H1 (cell line): ENCODE data around the gene TMEM203. TPM values are rescaled to one million over a fixed set of nuclear protein-coding genes. Genes with fewer than 3 reads are reported as not detected.

ENCODE experiments used
- CTCF ChIA-PET: fragments of 300-600 bp; sonication (Branson Sonifier 250); formaldehyde crosslinking; loops from one replicate; lab custom pipeline; 2021; ENCODE audit not compliant: partially characterized antibody; lab: Charles Lee
- POLR2A ChIA-PET: fragments of 300-600 bp; sonication (Branson Sonifier 250); formaldehyde crosslinking; loops from one replicate; lab custom pipeline; 2021; ENCODE audit warnings: inconsistent platforms; ENCODE audit not compliant: partially characterized antibody; lab: Charles Lee
- DNase-seq, 2 experiments: peaks; one replicate each; pipeline versions ENCODE4 v3.0.0 to v3.0.0-alpha.2; 2010 to 2022; ENCODE audit warnings: low spot score in 2 of 2, low read depth in 1 of 2, mixed read lengths in 1 of 2
- FAIRE-seq: peaks from 2 replicates; lab custom pipeline; 2011; peaks lifted over from hg19 to GRCh38; lab: Jason Lieb, UNC
- H2AFZ ChIP-seq: 2 replicates; pipeline ENCODE4 v1.8.1; 2012; ENCODE audit warnings: low read length, inconsistent platforms
- H2AK5ac ChIP-seq: 2 replicates; pipeline ENCODE4 v1.6.1; 2013; ENCODE audit warnings: low read depth, low read length
- H2BK120ac ChIP-seq: replicated peaks from 2 replicates; pipeline ENCODE3; 2013; ENCODE audit warnings: low read depth, low read length, inconsistent platforms
- H2BK12ac ChIP-seq: 2 replicates; pipeline ENCODE4 v1.6.1; 2013; ENCODE audit warnings: low read depth, low read length
- H2BK15ac ChIP-seq: 2 replicates; pipeline ENCODE4 v1.6.1; 2013; ENCODE audit warnings: low read length
- H2BK20ac ChIP-seq: 2 replicates; pipeline ENCODE4 v1.6.1; 2013; ENCODE audit warnings: low read length
- H2BK5ac ChIP-seq: 2 replicates; pipeline ENCODE4 v1.6.1; 2013; ENCODE audit warnings: low read depth, low read length
- H3K14ac ChIP-seq: 2 replicates; pipeline ENCODE4 v1.6.1; 2013; ENCODE audit warnings: inconsistent platforms; ENCODE audit not compliant: insufficient read length
- H3K18ac ChIP-seq: 2 replicates; pipeline ENCODE4 v1.6.1; 2013; ENCODE audit warnings: low read length; ENCODE audit errors: extremely low read depth
- H3K23ac ChIP-seq: 2 replicates; pipeline ENCODE4 v1.6.1; 2013; ENCODE audit warnings: inconsistent platforms; ENCODE audit not compliant: insufficient read length
- H3K23me2 ChIP-seq: 2 replicates; pipeline ENCODE4 v1.6.1; 2013; ENCODE audit warnings: low read depth, low read length
- H3K27ac ChIP-seq: 2 replicates; pipeline ENCODE4 v1.6.1; 2011; ENCODE audit warnings: low read depth, low read length, inconsistent platforms
- H3K27me3 ChIP-seq, 4 experiments: replicated peaks in 1 of 4; 1 replicate in 1 of 4; 2 replicates in 3 of 4; pipeline versions ENCODE4 v1.6.1 to v1.8.1; 2011 to 2013; ENCODE audit warnings: low read length in 3 of 4, mild to moderate bottlenecking in 3 of 4, inconsistent platforms in 2 of 4, mixed read lengths in 2 of 4, moderate library complexity in 1 of 4; ENCODE audit not compliant: control insufficient read depth in 3 of 4, insufficient read depth in 3 of 4; ENCODE audit errors: extremely low read depth in 1 of 4
- H3K36me3 ChIP-seq, 4 experiments: 2 replicates each; pipeline versions ENCODE4 v1.6.1 to v1.8.1; 2011 to 2013; ENCODE audit warnings: mild to moderate bottlenecking in 4 of 4, low read length in 3 of 4, moderate library complexity in 2 of 4, control low read depth in 1 of 4, inconsistent platforms in 1 of 4; ENCODE audit not compliant: insufficient read depth in 4 of 4, control insufficient read depth in 2 of 4
- H3K4ac ChIP-seq: replicated peaks from 2 replicates; pipeline ENCODE3; 2013; ENCODE audit warnings: low read length, low read depth, mixed read lengths, inconsistent platforms; ENCODE audit not compliant: insufficient read length
- H3K4me1 ChIP-seq, 4 experiments: replicated peaks in 1 of 4; 1 replicate in 1 of 4; 2 replicates in 3 of 4; pipeline versions ENCODE4 v1.6.1 to v1.8.1; 2011 to 2013; ENCODE audit warnings: low read length in 3 of 4, inconsistent platforms in 2 of 4, mixed read lengths in 1 of 4; ENCODE audit not compliant: insufficient read depth in 4 of 4, control insufficient read depth in 3 of 4
- H3K4me2 ChIP-seq, 2 experiments: 2 replicates each; pipeline versions ENCODE4 v1.6.1 to v1.8.1; 2011 to 2013; ENCODE audit warnings: low read depth in 2 of 2, low read length in 2 of 2, control low read depth in 1 of 2, inconsistent platforms in 1 of 2, mild to moderate bottlenecking in 1 of 2; ENCODE audit not compliant: insufficient read depth in 1 of 2
- H3K4me3 ChIP-seq, 4 experiments: fragments of 200-600, 300-600 bp in 1 of 4; sonication (generic), shearing (Covaris generic), sonication (Bioruptor Twin) in 1 of 4; 2 replicates each; pipeline versions ENCODE4 v1.5.1 to v1.8.1; 2011 to 2016; ENCODE audit warnings: low read length in 4 of 4, low read depth in 3 of 4, control low read depth in 2 of 4, inconsistent platforms in 2 of 4, mild to moderate bottlenecking in 2 of 4, mixed read lengths in 1 of 4, moderate library complexity in 1 of 4; ENCODE audit not compliant: insufficient read depth in 2 of 4; ENCODE audit errors: extremely low read depth in 1 of 4
- H3K56ac ChIP-seq: replicated peaks from 2 replicates; pipeline ENCODE3; 2013; ENCODE audit warnings: low read depth, mild to moderate bottlenecking, mixed read lengths, low read length, inconsistent platforms; ENCODE audit not compliant: insufficient read length
- H3K79me1 ChIP-seq: 2 replicates; pipeline ENCODE4 v1.6.1; 2013; ENCODE audit warnings: low read depth, low read length, control low read depth
- H3K79me2 ChIP-seq, 2 experiments: 2 replicates each; pipeline versions ENCODE4 v1.6.1 to v1.8.1; 2012 to 2013; ENCODE audit warnings: low read length in 2 of 2, mild to moderate bottlenecking in 2 of 2, inconsistent platforms in 1 of 2; ENCODE audit not compliant: insufficient read depth in 2 of 2, control insufficient read depth in 1 of 2
- H3K9ac ChIP-seq, 4 experiments: replicated peaks in 1 of 4; 1 replicate in 1 of 4; 2 replicates in 3 of 4; pipeline versions ENCODE4 v1.6.1 to v1.8.1; 2011 to 2013; ENCODE audit warnings: low read depth in 3 of 4, low read length in 3 of 4, control low read depth in 2 of 4, mild to moderate bottlenecking in 2 of 4, moderate library complexity in 2 of 4, inconsistent platforms in 1 of 4; ENCODE audit errors: extremely low read depth in 1 of 4
- H3K9me3 ChIP-seq, 2 experiments: 2 replicates each; pipeline versions ENCODE4 v1.6.1 to v1.8.1; 2012 to 2013; ENCODE audit warnings: mild to moderate bottlenecking in 2 of 2, moderate library complexity in 2 of 2, control low read depth in 1 of 2, inconsistent platforms in 1 of 2, low read depth in 1 of 2, low read length in 1 of 2, mixed read lengths in 1 of 2; ENCODE audit not compliant: insufficient read depth in 2 of 2
- H4K20me1 ChIP-seq, 2 experiments: replicated peaks in 1 of 2; 2 replicates each; pipeline versions ENCODE3 to v1.8.1; 2011 to 2013; ENCODE audit warnings: inconsistent platforms in 2 of 2, low read length in 2 of 2, mild to moderate bottlenecking in 1 of 2; ENCODE audit not compliant: insufficient read depth in 2 of 2, control insufficient read depth in 1 of 2
- H4K5ac ChIP-seq: 2 replicates; pipeline ENCODE4 v1.6.1; 2013; ENCODE audit warnings: low read length, low read depth, mixed read lengths, inconsistent platforms; ENCODE audit not compliant: insufficient read length
- H4K8ac ChIP-seq: 2 replicates; pipeline ENCODE4 v1.8.0; 2013; ENCODE audit warnings: mild to moderate bottlenecking, moderate library complexity, low read length, inconsistent platforms; ENCODE audit not compliant: insufficient read depth; ENCODE audit errors: extremely low read depth
- H4K91ac ChIP-seq: replicated peaks from 2 replicates; pipeline ENCODE3; 2013; ENCODE audit warnings: low read length, mixed read lengths, inconsistent platforms; ENCODE audit not compliant: insufficient read length
- CBX8 ChIP-seq: fragments of 300-800, 300-1000 bp; sonication (generic); IDR thresholded peaks from 2 replicates; pipeline ENCODE4 v1.7.1; 2016; ENCODE audit warnings: low read depth, low read length, borderline replicate concordance
- CEBPB ChIP-seq: IDR thresholded peaks from 2 replicates; pipeline ENCODE4 v1.6.1; 2012; ENCODE audit warnings: low read depth, low read length
- CREB1 ChIP-seq: IDR thresholded peaks from 2 replicates; pipeline ENCODE4 v1.6.1; 2012; ENCODE audit warnings: inconsistent platforms
- FOSL1 ChIP-seq: IDR thresholded peaks from 2 replicates; pipeline ENCODE4 v1.6.1; 2011; ENCODE audit warnings: mild to moderate bottlenecking, low read depth, low read length, moderate library complexity; ENCODE audit not compliant: insufficient read depth
- MAFK ChIP-seq: IDR thresholded peaks from 2 replicates; pipeline ENCODE4 v1.6.1; 2012; ENCODE audit warnings: low read depth, mild to moderate bottlenecking, improper control_type of control experiment, low read length
- NRF1 ChIP-seq: IDR thresholded peaks from 2 replicates; pipeline ENCODE4 v1.6.1; 2011; ENCODE audit warnings: mild to moderate bottlenecking, low read depth, low read length, improper control_type of control experiment
- POLR2AphosphoS5 ChIP-seq: IDR thresholded peaks from 2 replicates; pipeline ENCODE4 v1.6.1; 2011; ENCODE audit warnings: low read depth, low read length
- SP1 ChIP-seq: IDR thresholded peaks from 2 replicates; pipeline ENCODE4 v1.6.1; 2011; ENCODE audit warnings: low read depth, low read length
- TCF12 ChIP-seq: IDR thresholded peaks from 2 replicates; pipeline ENCODE4 v1.6.1; 2011; ENCODE audit warnings: low read depth, mild to moderate bottlenecking, low read length
- TEAD4 ChIP-seq: IDR thresholded peaks from 2 replicates; pipeline ENCODE4 v1.6.1; 2012; ENCODE audit warnings: low read depth, low read length, inconsistent platforms, mixed read lengths
- WGBS, 2 experiments: shearing (Covaris generic) in 1 of 2; methylation state at CpG; one replicate each; pipeline versions ENCODE4 v1.1.6 to v1.1.7; 2013 to 2015; ENCODE audit warnings: low lambda C conversion rate in 2 of 2, mixed read lengths in 2 of 2, inconsistent platforms in 1 of 2, low coverage in 1 of 2, missing lambda C conversion rate in 1 of 2; ENCODE audit not compliant: insufficient replicate concordance in 2 of 2, insufficient coverage in 1 of 2, insufficient read length in 1 of 2; ENCODE audit errors: extremely low coverage in 1 of 2, missing lambda C conversion rate in 1 of 2; 5-methylcytosine and 5-hydroxymethylcytosine counted together
- polyA plus RNA-seq, 7 experiments: library from polyadenylated mRNA; depleted of rRNA in 3 of 7; stranded (reverse) in 5 of 7; unstranded in 2 of 7; fragments of >200 nt in 5 of 7; fragments of 200-250 nt in 2 of 7; gene quantifications; 1 replicate in 5 of 7; 2 replicates in 1 of 7; 4 replicates in 1 of 7; pipeline versions ENCODE4 v1.2.1 to v1.2.3, GENCODE V29; 2011 to 2013; ENCODE audit warnings: missing spikeins in 2 of 7, mixed read lengths in 2 of 7
- total RNA-seq: library from RNA; stranded (reverse); fragmentation: NEBNext Ultra II Directional; extraction: Animal tissue kit (Norgen Biotek cat#: 25700); gene quantifications from 2 replicates; pipeline ENCODE4 v1.2.1, GENCODE V29; 2021
- TF ChIP-seq, protein P1 (sequence below): IDR thresholded peaks from 2 replicates; pipeline ENCODE4 v1.6.1; 2012; ENCODE audit warnings: low read length, inconsistent platforms

TMEM203 gene
- total and polyA plus RNA-seq, 2 of the 8 experiments (the other 6 are each of a cell fraction or from before 2014, with no cell fraction given) = 44.1 to 57.1 TPM

DNA sequence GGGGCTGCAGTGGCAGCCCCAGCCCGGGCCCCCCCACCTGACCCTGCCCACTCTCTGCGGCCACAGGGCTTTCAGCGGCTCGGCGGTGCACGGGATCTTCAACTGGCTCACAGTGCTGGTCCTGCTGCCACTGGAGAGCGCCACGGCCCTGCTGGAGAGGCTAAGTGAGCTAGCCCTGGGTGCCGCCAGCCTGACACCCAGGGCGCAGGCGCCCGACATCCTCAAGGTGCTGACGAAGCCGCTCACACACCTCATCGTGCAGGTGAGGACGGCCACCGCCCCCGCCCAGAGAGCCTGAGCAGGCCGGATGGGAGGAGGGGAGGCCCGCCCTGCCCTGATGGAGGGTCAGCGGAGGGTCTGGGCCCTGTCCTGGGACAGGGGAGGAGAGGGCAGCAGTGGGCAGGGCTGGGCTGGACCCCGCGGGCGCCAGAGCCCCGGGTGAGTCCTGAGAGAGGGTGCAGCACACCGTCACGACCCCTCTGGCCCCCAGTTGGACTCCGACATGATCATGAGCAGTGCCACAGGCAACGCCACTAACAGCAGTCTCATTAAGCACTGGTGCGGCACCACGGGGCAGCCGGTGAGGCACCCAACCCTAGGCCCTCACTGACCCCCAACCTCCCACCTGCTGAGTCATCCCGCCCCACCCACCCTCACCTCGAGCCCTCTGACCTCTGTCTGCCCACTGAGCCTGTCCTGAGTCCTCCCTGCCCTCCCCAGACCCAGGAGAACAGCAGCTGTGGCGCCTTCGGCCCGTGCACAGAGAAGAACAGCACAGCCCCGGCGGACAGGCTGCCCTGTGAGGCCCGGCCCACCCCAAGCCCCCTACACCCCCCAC lies 27.9 kb upstream of the TMEM203 start:
- no peak overlapping the region for H3K4me3 ChIP-seq
- ChIA-PET POLR2A (interaction anchor here (0.6 to 69.9 kb wide), 3 partner anchors 2 to 534 kb away, joined by 3 to 1462 read pairs (median 1462); partner anchors contain the start of genes CYSRT1, NDOR1, NELFB and RNF208), CTCF (interaction anchor here (0.6 to 20.2 kb wide), 8 partner anchors 11 to 204 kb away, joined by 3 to 204 read pairs (median 4); partner anchors contain the start of genes ANAPC2, NDOR1, SSNA1 and TMEM203)
- no peaks in the 10 kb centered on the region for H3K36me3 ChIP-seq
- no peak overlapping the region for H3K4me2 ChIP-seq
- H2BK120ac ChIP-seq = no peak overlapping the region
- no peak overlapping the region for H3K4ac ChIP-seq
- DNase-seq = no peak
- H2AK5ac ChIP-seq = no peak overlapping the region
- peaks cover under 1 to 6% of the 10 kb centered on the region in 2 experiments for H4K20me1 ChIP-seq
- H2BK20ac ChIP-seq = no peak overlapping the region
- H3K4me1 ChIP-seq = peaks cover 0 to 17% (median 8%) of the 10 kb centered on the region in 4 experiments; a peak in 6 of 7 replicates
- no peak overlapping the region for H3K9ac ChIP-seq
- no peaks in the 10 kb centered on the region for H3K79me2 ChIP-seq
- 84% methylated on average over 15 of the region's 40 CpGs; no CpG with 5 or more reads in 1 of the 2 experiments for WGBS, 2 experiments
- H3K9me3 ChIP-seq = no peaks in the 10 kb centered on the region
- no peak overlapping the region for H2AFZ ChIP-seq
- no peak overlapping the region for H4K91ac ChIP-seq
- H3K27ac ChIP-seq = no peak overlapping the region
- no peak overlapping the region for H3K18ac ChIP-seq
- no peak for FAIRE-seq
- H3K79me1 ChIP-seq = no peaks in the 10 kb centered on the region
- no peak overlapping the region for H2BK12ac ChIP-seq
- no peak overlapping the region for H3K14ac ChIP-seq
- peak overlapping the region; percentile 51; the same call in 1 of the 2 replicates for H4K8ac ChIP-seq
- no peak overlapping the region for H2BK15ac ChIP-seq
- no peaks in the 10 kb centered on the region; a peak in 1 of 7 replicates for H3K27me3 ChIP-seq
- H3K56ac ChIP-seq = no peak overlapping the region
- H3K23me2 ChIP-seq = no peaks in the 10 kb centered on the region
- no peak overlapping the region for H4K5ac ChIP-seq
- no peak overlapping the region for H3K23ac ChIP-seq
- no peak overlapping the region for H2BK5ac ChIP-seq
- TF ChIP-seq CEBPB = no peak
- no peak for TF ChIP-seq FOSL1
- no peak for TF ChIP-seq POLR2AphosphoS5
- TF ChIP-seq CREB1 = no peak
- TF ChIP-seq TEAD4 = no peak
- TF ChIP-seq NRF1 = no peak
- TF ChIP-seq CBX8 = no peak
- TF ChIP-seq, protein P1, sequence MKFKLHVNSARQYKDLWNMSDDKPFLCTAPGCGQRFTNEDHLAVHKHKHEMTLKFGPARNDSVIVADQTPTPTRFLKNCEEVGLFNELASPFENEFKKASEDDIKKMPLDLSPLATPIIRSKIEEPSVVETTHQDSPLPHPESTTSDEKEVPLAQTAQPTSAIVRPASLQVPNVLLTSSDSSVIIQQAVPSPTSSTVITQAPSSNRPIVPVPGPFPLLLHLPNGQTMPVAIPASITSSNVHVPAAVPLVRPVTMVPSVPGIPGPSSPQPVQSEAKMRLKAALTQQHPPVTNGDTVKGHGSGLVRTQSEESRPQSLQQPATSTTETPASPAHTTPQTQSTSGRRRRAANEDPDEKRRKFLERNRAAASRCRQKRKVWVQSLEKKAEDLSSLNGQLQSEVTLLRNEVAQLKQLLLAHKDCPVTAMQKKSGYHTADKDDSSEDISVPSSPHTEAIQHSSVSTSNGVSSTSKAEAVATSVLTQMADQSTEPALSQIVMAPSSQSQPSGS = no peak
- no peak for TF ChIP-seq SP1
- no peak for TF ChIP-seq TCF12
- no peak for TF ChIP-seq MAFK
